ENCODE measurements around the gene ZACN.

Gene ZACN

DNA sequence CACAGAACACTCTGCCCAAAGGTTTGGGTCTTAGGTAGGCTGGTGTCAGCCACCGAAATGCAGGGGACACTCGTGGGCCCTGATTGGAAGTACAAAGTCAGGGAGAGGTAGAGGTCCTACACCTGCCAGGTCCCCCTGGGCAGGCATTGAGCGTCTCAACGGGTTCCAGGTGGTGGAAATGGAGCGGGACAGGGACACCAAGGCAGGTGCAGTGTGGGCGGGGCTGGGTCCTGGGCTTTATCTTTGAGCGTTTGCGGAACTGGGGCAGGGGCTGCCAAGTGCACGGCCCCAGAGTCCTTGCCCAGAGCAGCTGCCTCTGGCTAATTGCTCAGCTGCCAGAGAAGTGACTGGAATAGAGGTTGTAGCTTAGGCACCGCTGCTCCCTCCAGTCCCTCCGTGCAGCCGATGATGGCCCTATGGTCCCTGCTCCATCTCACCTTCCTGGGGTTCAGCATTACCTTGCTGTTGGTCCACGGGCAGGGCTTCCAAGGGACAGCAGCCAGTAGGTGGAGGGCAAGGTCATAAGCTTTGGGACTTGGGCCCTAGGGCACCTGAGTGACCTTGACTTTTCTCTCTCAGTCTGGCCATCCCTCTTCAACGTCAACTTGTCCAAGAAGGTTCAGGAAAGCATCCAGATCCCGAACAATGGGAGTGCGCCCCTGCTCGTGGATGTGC, at the start of gene ZACN:
TSS of gene ZACN (plus strand) at position 323 of the 675 bp plus-strand sequence. CDS start at position 406, 83 bp downstream.
- no peak for DNase-seq (ENCODE audit: low read depth)
- H3K4me3 ChIP-seq (ENCODE audit: control insufficient read depth, low read depth, low read length) = no peak within 1 kb of the TSS
- TF ChIP-seq, protein P1, sequence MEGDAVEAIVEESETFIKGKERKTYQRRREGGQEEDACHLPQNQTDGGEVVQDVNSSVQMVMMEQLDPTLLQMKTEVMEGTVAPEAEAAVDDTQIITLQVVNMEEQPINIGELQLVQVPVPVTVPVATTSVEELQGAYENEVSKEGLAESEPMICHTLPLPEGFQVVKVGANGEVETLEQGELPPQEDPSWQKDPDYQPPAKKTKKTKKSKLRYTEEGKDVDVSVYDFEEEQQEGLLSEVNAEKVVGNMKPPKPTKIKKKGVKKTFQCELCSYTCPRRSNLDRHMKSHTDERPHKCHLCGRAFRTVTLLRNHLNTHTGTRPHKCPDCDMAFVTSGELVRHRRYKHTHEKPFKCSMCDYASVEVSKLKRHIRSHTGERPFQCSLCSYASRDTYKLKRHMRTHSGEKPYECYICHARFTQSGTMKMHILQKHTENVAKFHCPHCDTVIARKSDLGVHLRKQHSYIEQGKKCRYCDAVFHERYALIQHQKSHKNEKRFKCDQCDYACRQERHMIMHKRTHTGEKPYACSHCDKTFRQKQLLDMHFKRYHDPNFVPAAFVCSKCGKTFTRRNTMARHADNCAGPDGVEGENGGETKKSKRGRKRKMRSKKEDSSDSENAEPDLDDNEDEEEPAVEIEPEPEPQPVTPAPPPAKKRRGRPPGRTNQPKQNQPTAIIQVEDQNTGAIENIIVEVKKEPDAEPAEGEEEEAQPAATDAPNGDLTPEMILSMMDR (conservative IDR thresholded peaks at IDR 0.05; ENCODE audit: control insufficient read depth, insufficient read depth, low read depth, low read length) = no peak

DNA sequence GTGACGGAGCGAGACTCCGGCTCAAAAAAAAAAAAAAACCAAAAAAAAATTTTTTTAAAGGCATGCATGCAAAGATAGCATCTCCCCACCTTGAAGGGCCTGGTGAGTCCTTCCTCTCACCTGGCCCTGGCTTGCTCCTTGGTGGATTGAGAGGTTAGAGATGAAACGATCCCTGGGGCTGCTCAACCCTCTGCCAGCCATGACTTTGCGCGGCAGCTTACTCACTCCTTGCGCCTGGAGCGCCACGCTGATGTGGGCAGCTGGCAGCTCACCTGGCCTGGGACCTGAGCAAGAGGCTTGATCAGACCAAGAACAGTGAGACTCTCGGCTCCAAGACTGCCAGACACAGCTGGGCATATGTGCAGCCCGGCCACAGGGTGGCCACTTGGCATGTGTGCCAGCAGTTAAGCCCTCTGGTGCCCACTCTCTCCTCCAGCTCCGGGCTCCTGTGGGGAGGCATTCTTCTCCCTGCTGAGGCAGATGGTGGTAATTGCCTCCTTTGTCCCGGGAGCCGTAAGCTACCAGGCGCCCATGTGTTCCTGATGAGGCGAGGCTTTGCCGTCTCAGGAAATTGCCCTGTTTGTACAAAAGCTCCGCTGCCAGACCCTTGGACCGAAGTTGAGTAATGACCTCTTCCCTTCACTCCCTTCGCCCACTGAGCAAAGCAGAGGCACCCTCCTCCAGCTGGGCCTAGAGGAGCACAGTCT, 46.8 kb upstream of the ZACN start:
- no peak overlapping the region for H3K4me3 ChIP-seq (ENCODE audit: control insufficient read depth, low read depth, low read length)
- no peak for DNase-seq (ENCODE audit: low read depth)
- TF ChIP-seq, protein P1 (conservative IDR thresholded peaks at IDR 0.05; ENCODE audit: control insufficient read depth, insufficient read depth, low read depth, low read length) = no peak

GRCh38 chr17:76032780-76033108, 46.2 kb upstream of the ZACN start:
- H3K4me3 ChIP-seq (ENCODE audit: control insufficient read depth, low read depth, low read length) = no peak overlapping the region
- TF ChIP-seq, protein P1 (conservative IDR thresholded peaks at IDR 0.05; ENCODE audit: control insufficient read depth, insufficient read depth, low read depth, low read length) = no peak
- DNase-seq (ENCODE audit: low read depth) = no peak

- no peak for DNase-seq (ENCODE audit: low read depth)
- no peak overlapping the region for H3K4me3 ChIP-seq (ENCODE audit: control insufficient read depth, low read depth, low read length)
- TF ChIP-seq, protein P1 (conservative IDR thresholded peaks at IDR 0.05; ENCODE audit: control insufficient read depth, insufficient read depth, low read depth, low read length) = no peak
Observed at GRCh38 chr17:76033139-76033538, 45.8 kb upstream of the ZACN start.

DNA sequence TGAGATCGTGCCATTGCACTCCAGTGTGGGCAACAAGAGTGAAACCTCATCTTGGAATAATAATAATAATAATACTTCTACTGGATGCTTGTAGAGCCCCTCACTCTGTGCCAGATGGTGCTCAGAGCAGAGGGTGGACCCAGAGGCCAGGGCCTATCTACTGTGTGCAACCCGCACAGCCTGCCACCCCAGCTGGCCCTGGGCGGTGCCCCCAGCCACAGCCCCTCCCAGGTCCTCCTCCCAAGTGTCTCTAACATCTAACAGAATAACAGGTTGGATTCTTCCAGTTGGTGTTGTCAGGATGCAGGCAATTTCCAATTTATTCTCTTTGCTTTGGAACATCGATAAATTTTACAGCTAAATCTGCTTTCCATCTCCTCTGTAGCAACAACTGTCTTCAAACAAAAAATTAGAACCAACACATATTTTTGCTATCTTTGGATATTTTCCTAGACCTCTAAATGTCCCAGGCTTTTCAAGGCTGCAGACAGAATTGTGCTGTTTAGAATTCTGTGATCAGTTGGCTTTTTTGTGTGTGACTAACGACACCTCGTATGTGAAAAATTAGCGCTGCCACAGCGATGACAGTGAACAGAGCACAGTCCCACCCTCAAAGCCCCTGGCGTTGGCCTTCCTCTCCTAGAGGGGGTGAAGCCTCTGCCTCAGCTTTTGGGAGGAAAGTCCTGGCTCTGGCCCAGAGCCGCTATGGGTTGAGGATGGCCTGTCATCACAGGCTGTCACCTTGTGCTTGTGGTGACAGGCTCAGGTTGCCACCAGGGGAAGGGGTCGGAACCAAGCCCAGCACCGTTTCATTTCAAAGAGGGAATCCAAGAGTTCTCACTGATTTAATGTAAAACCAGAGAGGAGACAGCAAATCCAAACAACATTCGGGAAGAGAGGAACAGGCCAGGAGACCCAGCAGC, 44.3 kb upstream of the ZACN start:
- TF ChIP-seq, protein P1 (conservative IDR thresholded peaks at IDR 0.05; ENCODE audit: control insufficient read depth, insufficient read depth, low read depth, low read length) = no peak
- H3K4me3 ChIP-seq (ENCODE audit: control insufficient read depth, low read depth, low read length) = no peak overlapping the region
- no peak for DNase-seq (ENCODE audit: low read depth)

GRCh38 chr17:76036497-76037261, 42.3 kb upstream of the ZACN start:
- H3K4me3 ChIP-seq (ENCODE audit: control insufficient read depth, low read depth, low read length) = no peak overlapping the region
- TF ChIP-seq, protein P1 (conservative IDR thresholded peaks at IDR 0.05; ENCODE audit: control insufficient read depth, insufficient read depth, low read depth, low read length) = no peak
- DNase-seq (ENCODE audit: low read depth) = no peak
